Fibroblast of lung (primary cell): ENCODE results near the gene UBAP2. TPM values are rescaled to one million over a fixed set of nuclear protein-coding genes. Genes with fewer than 3 reads are reported as not detected.

Source experiments
- DNase-seq, 2 donors: peaks; one replicate each; pipeline versions ENCODE4 v3.0.0 to v3.0.0-alpha.2; 2010; ENCODE audit warnings: low read depth in 2 of 2
- H2AFZ ChIP-seq: 2 replicates; pipeline ENCODE4 v1.5.1; 2012; ENCODE audit warnings: low read length, control low read depth, inconsistent platforms
- H3K27ac ChIP-seq: 2 replicates; pipeline ENCODE4 v1.5.1; 2011; ENCODE audit warnings: low read length, control low read depth; ENCODE audit not compliant: insufficient read depth
- H3K27me3 ChIP-seq: 2 replicates; pipeline ENCODE4 v1.5.1; 2011; ENCODE audit warnings: mild to moderate bottlenecking, low read length; ENCODE audit not compliant: control insufficient read depth, insufficient read depth
- H3K36me3 ChIP-seq: 2 replicates; pipeline ENCODE4 v1.5.1; 2011; ENCODE audit warnings: low read length; ENCODE audit not compliant: control insufficient read depth, insufficient read depth
- H3K4me1 ChIP-seq: 2 replicates; pipeline ENCODE4 v1.5.1; 2011; ENCODE audit warnings: low read length; ENCODE audit not compliant: control insufficient read depth, insufficient read depth; ENCODE audit errors: extremely low read depth
- H3K4me2 ChIP-seq: 2 replicates; pipeline ENCODE4 v1.5.1; 2011; ENCODE audit warnings: low read length, control low read depth; ENCODE audit not compliant: insufficient read depth; ENCODE audit errors: extremely low read depth
- H3K4me3 ChIP-seq, 4 experiments: fragments of 200-600 bp in 1 of 4; sonication (generic) in 1 of 4; replicated peaks in 1 of 4; 2 replicates each; pipeline ENCODE4 v1.5.1; 2011 to 2016; ENCODE audit warnings: low read length in 4 of 4, low read depth in 3 of 4, mild to moderate bottlenecking in 3 of 4, control low read depth in 2 of 4, inconsistent platforms in 1 of 4, mixed read lengths in 1 of 4; ENCODE audit not compliant: insufficient read depth in 1 of 4; ENCODE audit errors: control extremely low read depth in 1 of 4
- H3K79me2 ChIP-seq: 2 replicates; pipeline ENCODE4 v1.5.1; 2012; ENCODE audit warnings: mild to moderate bottlenecking, low read length, inconsistent platforms; ENCODE audit not compliant: control insufficient read depth, insufficient read depth
- H3K9ac ChIP-seq: 2 replicates; pipeline ENCODE4 v1.5.1; 2011; ENCODE audit warnings: mild to moderate bottlenecking, low read length, control low read depth; ENCODE audit not compliant: insufficient read depth
- H3K9me3 ChIP-seq: 2 replicates; pipeline ENCODE4 v1.5.1; 2012; ENCODE audit warnings: low read depth, low read length; ENCODE audit not compliant: control insufficient read depth, insufficient read depth
- H4K20me1 ChIP-seq: 2 replicates; pipeline ENCODE4 v1.5.1; 2011; ENCODE audit warnings: low read length; ENCODE audit not compliant: control insufficient read depth, insufficient read depth; ENCODE audit errors: extremely low read depth
- CTCF ChIP-seq, 2 donors: IDR thresholded peaks in 1 of 2; conservative IDR thresholded peaks in 1 of 2; 1 replicate in 1 of 2; 2 replicates in 1 of 2; pipeline ENCODE4 v1.5.1; 2011 to 2012; ENCODE audit warnings: low read length in 2 of 2, control low read depth in 1 of 2, inconsistent platforms in 1 of 2, low read depth in 1 of 2, mild to moderate bottlenecking in 1 of 2
- EZH2 ChIP-seq: IDR thresholded peaks from 2 replicates; pipeline ENCODE4 v1.5.1; 2012; ENCODE audit warnings: low read length, control low read depth, mild to moderate bottlenecking; ENCODE audit errors: missing control alignments
- polyA plus RNA-seq, 2 donors: library from polyadenylated mRNA; depleted of rRNA in 1 of 2; stranded (reverse) in 1 of 2; unstranded in 1 of 2; fragments of >200 nt; gene quantifications; 2 replicates each; pipeline ENCODE4 v1.2.1, GENCODE V29; 2011 to 2012; ENCODE audit warnings: missing spikeins in 1 of 2
- total RNA-seq: library from RNA; depleted of rRNA; stranded (reverse); fragments of >200 nt; gene quantifications from 2 replicates; pipeline ENCODE4 v1.2.1, GENCODE V29; 2014

Gene UBAP2
- total and polyA plus RNA-seq, 2 donors (not counting 1 experiment from before 2014, with no cell fraction given) = 10.2 to 20.6 TPM

- Histone ChIP-seq H3K79me2 (no peaks in the 10 kb centered on the region), H3K9me3 (no peaks in the 10 kb centered on the region), H3K27me3 (no peaks in the 10 kb centered on the region), H4K20me1 (no peaks in the 10 kb centered on the region), H3K9ac (no peak overlapping the region), H3K4me1 (peaks cover 14% of the 10 kb centered on the region), H3K36me3 (peaks cover 2% of the 10 kb centered on the region), H3K27ac (no peak overlapping the region), H2AFZ (no peak overlapping the region), H3K4me2 (no peak overlapping the region), H3K4me3 (no peak overlapping the region)
- no peak for DNase-seq
- TF ChIP-seq CTCF (conservative IDR thresholded peaks at IDR 0.05 in 1 of 2, IDR thresholded peaks at IDR 0.05 in 1 of 2; ENCODE audit: low read depth in 1 of 2, low read length in 2 of 2) (no peak), EZH2 (no peak)
These were observed 108.5 kb downstream of the UBAP2 start for GRCh38 chr9:33939924-33940874.

GRCh38 chr9:33934188-33934878 lies 114.4 kb downstream of the UBAP2 start:
- no peak for TF ChIP-seq CTCF (conservative IDR thresholded peaks at IDR 0.05 in 1 of 2, IDR thresholded peaks at IDR 0.05 in 1 of 2; ENCODE audit: low read depth in 1 of 2, low read length in 2 of 2)
- no peak for TF ChIP-seq EZH2

GRCh38 chr9:33932078-33932807 lies 116.4 kb downstream of the UBAP2 start:
- Histone ChIP-seq H3K27ac (no peak overlapping the region), H3K4me3 (no peak overlapping the region), H4K20me1 (no peaks in the 10 kb centered on the region), H3K36me3 (peaks cover 26% of the 10 kb centered on the region), H3K79me2 (no peaks in the 10 kb centered on the region), H3K9me3 (no peaks in the 10 kb centered on the region), H3K9ac (no peak overlapping the region), H3K4me2 (no peak overlapping the region), H3K27me3 (no peaks in the 10 kb centered on the region), H2AFZ (no peak overlapping the region), H3K4me1 (no peaks in the 10 kb centered on the region)
- DNase-seq = no peak
- TF ChIP-seq CTCF (conservative IDR thresholded peaks at IDR 0.05 in 1 of 2, IDR thresholded peaks at IDR 0.05 in 1 of 2; ENCODE audit: low read depth in 1 of 2, low read length in 2 of 2) = no peak
- no peak for TF ChIP-seq EZH2

More at GRCh38 chr9:33934188-33934878, 114.4 kb downstream of the UBAP2 start:
- Histone ChIP-seq H3K4me2 (no peak overlapping the region), H3K27ac (no peak overlapping the region), H4K20me1 (no peaks in the 10 kb centered on the region), H3K27me3 (no peaks in the 10 kb centered on the region), H3K9me3 (no peaks in the 10 kb centered on the region), H2AFZ (no peak overlapping the region), H3K4me1 (no peaks in the 10 kb centered on the region), H3K79me2 (no peaks in the 10 kb centered on the region), H3K9ac (no peak overlapping the region), H3K36me3 (peaks cover 12% of the 10 kb centered on the region), H3K4me3 (no peak overlapping the region)
- DNase-seq = no peak
